GM23338 (cell line): ENCODE results near the gene SH3TC1. TPM values are rescaled to one million over a fixed set of nuclear protein-coding genes. Genes with fewer than 3 reads are reported as not detected.

Source experiments
- EZH2 ChIP-seq: fragments of 200-600 bp; sonication (generic); IDR thresholded peaks from one replicate; pipeline ENCODE4 v1.8.0; 2017; ENCODE audit warnings: antibody characterized with exemption, mild to moderate bottlenecking, low read depth; ENCODE audit not compliant: unreplicated experiment
- polyA plus RNA-seq: library from polyadenylated mRNA; unstranded; fragments of >200 nt; fragmentation: Nextera tagmentation; extraction: Ambion mirVana; gene quantifications from 2 replicates; pipeline ENCODE4 v1.2.1, GENCODE V29; 2016
- total RNA-seq: library from RNA; depleted of rRNA; stranded (reverse); fragments of >200 nt; shearing (Covaris generic); gene quantifications from 2 replicates; pipeline ENCODE4 v1.2.3, GENCODE V29; 2014
- TF ChIP-seq, protein P1 (sequence below): fragments of 250-450 bp; sonication (Bioruptor Pico); IDR thresholded peaks from 2 replicates; pipeline ENCODE4 v1.5.0; 2020; ENCODE audit warnings: mild to moderate bottlenecking, moderate library complexity
- TF ChIP-seq, protein P2 (sequence below): IDR thresholded peaks from 2 replicates; pipeline ENCODE4 v1.6.1; 2016; ENCODE audit warnings: antibody characterized with exemption
- TF ChIP-seq, protein P3 (sequence below): IDR thresholded peaks from one replicate; pipeline ENCODE4 v1.6.1; 2018; ENCODE audit warnings: antibody characterized with exemption; ENCODE audit not compliant: unreplicated experiment

SH3TC1 gene
- total and polyA plus RNA-seq, 2 experiments from 2014 or later, result 0.07 TPM; not detected in 1

DNA sequence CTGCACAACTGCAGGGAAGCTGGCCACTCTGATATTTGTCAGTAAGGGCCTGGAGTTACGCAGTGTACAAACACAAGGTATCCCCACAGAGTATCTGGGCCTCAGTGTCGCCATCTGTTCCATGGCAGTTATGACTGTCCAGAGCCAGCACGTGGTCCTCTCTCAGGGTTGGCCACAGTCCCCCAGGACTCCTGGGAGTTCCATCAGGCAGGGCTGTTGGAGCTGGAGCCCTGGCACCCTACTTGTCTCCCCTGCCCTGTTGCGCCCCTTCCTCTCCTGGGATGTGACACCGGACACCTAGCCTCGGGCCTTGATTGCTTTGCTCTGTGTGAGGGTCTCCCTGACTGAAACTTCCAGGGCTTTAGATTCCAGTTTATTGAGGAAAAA lies 78.9 kb downstream of the SH3TC1 start (continued):
- TF ChIP-seq, protein P1, sequence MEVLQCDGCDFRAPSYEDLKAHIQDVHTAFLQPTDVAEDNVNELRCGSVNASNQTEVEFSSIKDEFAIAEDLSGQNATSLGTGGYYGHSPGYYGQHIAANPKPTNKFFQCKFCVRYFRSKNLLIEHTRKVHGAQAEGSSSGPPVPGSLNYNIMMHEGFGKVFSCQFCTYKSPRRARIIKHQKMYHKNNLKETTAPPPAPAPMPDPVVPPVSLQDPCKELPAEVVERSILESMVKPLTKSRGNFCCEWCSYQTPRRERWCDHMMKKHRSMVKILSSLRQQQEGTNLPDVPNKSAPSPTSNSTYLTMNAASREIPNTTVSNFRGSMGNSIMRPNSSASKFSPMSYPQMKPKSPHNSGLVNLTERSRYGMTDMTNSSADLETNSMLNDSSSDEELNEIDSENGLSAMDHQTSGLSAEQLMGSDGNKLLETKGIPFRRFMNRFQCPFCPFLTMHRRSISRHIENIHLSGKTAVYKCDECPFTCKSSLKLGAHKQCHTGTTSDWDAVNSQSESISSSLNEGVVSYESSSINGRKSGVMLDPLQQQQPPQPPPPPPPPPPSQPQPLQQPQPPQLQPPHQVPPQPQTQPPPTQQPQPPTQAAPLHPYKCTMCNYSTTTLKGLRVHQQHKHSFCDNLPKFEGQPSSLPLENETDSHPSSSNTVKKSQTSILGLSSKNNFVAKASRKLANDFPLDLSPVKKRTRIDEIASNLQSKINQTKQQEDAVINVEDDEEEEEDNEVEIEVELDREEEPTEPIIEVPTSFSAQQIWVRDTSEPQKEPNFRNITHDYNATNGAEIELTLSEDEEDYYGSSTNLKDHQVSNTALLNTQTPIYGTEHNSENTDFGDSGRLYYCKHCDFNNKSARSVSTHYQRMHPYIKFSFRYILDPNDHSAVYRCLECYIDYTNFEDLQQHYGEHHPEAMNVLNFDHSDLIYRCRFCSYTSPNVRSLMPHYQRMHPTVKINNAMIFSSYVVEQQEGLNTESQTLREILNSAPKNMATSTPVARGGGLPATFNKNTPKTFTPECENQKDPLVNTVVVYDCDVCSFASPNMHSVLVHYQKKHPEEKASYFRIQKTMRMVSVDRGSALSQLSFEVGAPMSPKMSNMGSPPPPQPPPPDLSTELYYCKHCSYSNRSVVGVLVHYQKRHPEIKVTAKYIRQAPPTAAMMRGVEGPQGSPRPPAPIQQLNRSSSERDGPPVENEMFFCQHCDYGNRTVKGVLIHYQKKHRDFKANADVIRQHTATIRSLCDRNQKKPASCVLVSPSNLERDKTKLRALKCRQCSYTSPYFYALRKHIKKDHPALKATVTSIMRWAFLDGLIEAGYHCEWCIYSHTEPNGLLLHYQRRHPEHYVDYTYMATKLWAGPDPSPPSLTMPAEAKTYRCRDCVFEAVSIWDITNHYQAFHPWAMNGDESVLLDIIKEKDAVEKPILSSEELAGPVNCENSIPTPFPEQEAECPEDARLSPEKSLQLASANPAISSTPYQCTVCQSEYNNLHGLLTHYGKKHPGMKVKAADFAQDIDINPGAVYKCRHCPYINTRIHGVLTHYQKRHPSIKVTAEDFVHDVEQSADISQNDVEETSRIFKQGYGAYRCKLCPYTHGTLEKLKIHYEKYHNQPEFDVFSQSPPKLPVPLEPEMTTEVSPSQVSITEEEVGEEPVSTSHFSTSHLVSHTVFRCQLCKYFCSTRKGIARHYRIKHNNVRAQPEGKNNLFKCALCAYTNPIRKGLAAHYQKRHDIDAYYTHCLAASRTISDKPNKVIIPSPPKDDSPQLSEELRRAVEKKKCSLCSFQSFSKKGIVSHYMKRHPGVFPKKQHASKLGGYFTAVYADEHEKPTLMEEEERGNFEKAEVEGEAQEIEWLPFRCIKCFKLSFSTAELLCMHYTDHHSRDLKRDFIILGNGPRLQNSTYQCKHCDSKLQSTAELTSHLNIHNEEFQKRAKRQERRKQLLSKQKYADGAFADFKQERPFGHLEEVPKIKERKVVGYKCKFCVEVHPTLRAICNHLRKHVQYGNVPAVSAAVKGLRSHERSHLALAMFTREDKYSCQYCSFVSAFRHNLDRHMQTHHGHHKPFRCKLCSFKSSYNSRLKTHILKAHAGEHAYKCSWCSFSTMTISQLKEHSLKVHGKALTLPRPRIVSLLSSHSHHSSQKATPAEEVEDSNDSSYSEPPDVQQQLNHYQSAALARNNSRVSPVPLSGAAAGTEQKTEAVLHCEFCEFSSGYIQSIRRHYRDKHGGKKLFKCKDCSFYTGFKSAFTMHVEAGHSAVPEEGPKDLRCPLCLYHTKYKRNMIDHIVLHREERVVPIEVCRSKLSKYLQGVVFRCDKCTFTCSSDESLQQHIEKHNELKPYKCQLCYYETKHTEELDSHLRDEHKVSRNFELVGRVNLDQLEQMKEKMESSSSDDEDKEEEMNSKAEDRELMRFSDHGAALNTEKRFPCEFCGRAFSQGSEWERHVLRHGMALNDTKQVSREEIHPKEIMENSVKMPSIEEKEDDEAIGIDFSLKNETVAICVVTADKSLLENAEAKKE, result no peak
- TF ChIP-seq, protein P2, sequence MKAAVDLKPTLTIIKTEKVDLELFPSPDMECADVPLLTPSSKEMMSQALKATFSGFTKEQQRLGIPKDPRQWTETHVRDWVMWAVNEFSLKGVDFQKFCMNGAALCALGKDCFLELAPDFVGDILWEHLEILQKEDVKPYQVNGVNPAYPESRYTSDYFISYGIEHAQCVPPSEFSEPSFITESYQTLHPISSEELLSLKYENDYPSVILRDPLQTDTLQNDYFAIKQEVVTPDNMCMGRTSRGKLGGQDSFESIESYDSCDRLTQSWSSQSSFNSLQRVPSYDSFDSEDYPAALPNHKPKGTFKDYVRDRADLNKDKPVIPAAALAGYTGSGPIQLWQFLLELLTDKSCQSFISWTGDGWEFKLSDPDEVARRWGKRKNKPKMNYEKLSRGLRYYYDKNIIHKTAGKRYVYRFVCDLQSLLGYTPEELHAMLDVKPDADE, result no peak
- no peak for TF ChIP-seq EZH2
- TF ChIP-seq, protein P3, sequence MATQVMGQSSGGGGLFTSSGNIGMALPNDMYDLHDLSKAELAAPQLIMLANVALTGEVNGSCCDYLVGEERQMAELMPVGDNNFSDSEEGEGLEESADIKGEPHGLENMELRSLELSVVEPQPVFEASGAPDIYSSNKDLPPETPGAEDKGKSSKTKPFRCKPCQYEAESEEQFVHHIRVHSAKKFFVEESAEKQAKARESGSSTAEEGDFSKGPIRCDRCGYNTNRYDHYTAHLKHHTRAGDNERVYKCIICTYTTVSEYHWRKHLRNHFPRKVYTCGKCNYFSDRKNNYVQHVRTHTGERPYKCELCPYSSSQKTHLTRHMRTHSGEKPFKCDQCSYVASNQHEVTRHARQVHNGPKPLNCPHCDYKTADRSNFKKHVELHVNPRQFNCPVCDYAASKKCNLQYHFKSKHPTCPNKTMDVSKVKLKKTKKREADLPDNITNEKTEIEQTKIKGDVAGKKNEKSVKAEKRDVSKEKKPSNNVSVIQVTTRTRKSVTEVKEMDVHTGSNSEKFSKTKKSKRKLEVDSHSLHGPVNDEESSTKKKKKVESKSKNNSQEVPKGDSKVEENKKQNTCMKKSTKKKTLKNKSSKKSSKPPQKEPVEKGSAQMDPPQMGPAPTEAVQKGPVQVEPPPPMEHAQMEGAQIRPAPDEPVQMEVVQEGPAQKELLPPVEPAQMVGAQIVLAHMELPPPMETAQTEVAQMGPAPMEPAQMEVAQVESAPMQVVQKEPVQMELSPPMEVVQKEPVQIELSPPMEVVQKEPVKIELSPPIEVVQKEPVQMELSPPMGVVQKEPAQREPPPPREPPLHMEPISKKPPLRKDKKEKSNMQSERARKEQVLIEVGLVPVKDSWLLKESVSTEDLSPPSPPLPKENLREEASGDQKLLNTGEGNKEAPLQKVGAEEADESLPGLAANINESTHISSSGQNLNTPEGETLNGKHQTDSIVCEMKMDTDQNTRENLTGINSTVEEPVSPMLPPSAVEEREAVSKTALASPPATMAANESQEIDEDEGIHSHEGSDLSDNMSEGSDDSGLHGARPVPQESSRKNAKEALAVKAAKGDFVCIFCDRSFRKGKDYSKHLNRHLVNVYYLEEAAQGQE, result no peak
